Sigmoid colon (tissue), 7 donors: ENCODE measurements around the gene ALB. TPM values are rescaled to one million over a fixed set of nuclear protein-coding genes. Genes with fewer than 3 reads are reported as not detected.

Experiments
- DNase-seq: peaks from one replicate; pipeline ENCODE4 v3.0.0-alpha.2; 2019
- H3K27ac ChIP-seq, 4 donors: fragments of 200-600 bp; sonication (generic); one replicate each; pipeline ENCODE4 v1.5.1; 2016 to 2019; ENCODE audit warnings: mild to moderate bottlenecking in 1 of 4
- H3K27me3 ChIP-seq, 3 donors: fragments of 200-600 bp; sonication (generic); one replicate each; pipeline ENCODE4 v1.5.1; 2019; ENCODE audit warnings: mild to moderate bottlenecking in 1 of 3
- H3K36me3 ChIP-seq, 4 donors: fragments of 200-600 bp; sonication (generic); one replicate each; pipeline ENCODE4 v1.5.1; 2016 to 2019
- H3K4me1 ChIP-seq, 4 donors: fragments of 200-600 bp; sonication (generic); one replicate each; pipeline ENCODE4 v1.5.1; 2017 to 2019
- H3K4me3 ChIP-seq, 4 donors: fragments of 200-600 bp; sonication (generic); one replicate each; pipeline ENCODE4 v1.5.1; 2017 to 2019; ENCODE audit warnings: mild to moderate bottlenecking in 2 of 4, moderate library complexity in 1 of 4
- H3K9me3 ChIP-seq, 4 donors: fragments of 200-600 bp in 3 of 4; sonication (generic) in 3 of 4; one replicate each; pipeline versions ENCODE4 v1.5.1 to v1.6.1; 2013 to 2019
- CTCF ChIP-seq, 4 experiments: fragments of 450-650 bp in 3 of 4; fragments of 200-600 bp in 1 of 4; IDR thresholded peaks; one replicate each; pipeline ENCODE4 v1.5.1; 2016 to 2019; ENCODE audit warnings: antibody characterized with exemption in 4 of 4, mild to moderate bottlenecking in 3 of 4, moderate library complexity in 2 of 4
- EP300 ChIP-seq, 4 donors: sonication (generic); formaldehyde crosslinking; IDR thresholded peaks; one replicate each; pipeline ENCODE4 v1.6.1; 2017; ENCODE audit warnings: antibody characterized with exemption in 4 of 4
- POLR2A ChIP-seq, 2 donors: fragments of 450-650 bp; IDR thresholded peaks; one replicate each; pipeline ENCODE4 v1.6.1; 2016; ENCODE audit warnings: antibody characterized with exemption in 2 of 2, mild to moderate bottlenecking in 2 of 2, moderate library complexity in 2 of 2
- POLR2AphosphoS5 ChIP-seq, 4 donors: sonication (generic); formaldehyde crosslinking; IDR thresholded peaks; one replicate each; pipeline ENCODE4 v1.6.1; 2017; ENCODE audit warnings: antibody characterized with exemption in 4 of 4
- WGBS, 2 donors: extraction: QIAGEN DNeasy Blood & Tissue Kit; methylation state at CpG; one replicate each; pipeline ENCODE4 v1.1.7; 2013; 5-methylcytosine and 5-hydroxymethylcytosine counted together
- intact Hi-C: fragments of 100-400 bp; cut with DNase I; formaldehyde crosslinking; loops from one replicate; pipeline ENCODE4 v1.15.1; 2023
- polyA plus RNA-seq, 3 donors: library from polyadenylated mRNA; stranded (reverse); fragments of 200-250 nt; gene quantifications; one replicate each; pipeline ENCODE4 v1.2.3, GENCODE V29; 2013
- total RNA-seq, 4 donors: library from RNA; depleted of rRNA; stranded (reverse); fragments of >200 nt; gene quantifications; one replicate each; pipeline ENCODE4 v1.1.0, GENCODE V29; 2016
- donor health status: healthy with polysubstance abuse.
- donor health status: Bipolar disorder and iron deficiency.
- donor health status: healthy.

The ALB gene
- total and polyA plus RNA-seq, 7 donors: 0.96 TPM; not detected in 6

GRCh38 chr4:73410916-73411730 lies 7.0 kb downstream of the ALB start:
- no peak for TF ChIP-seq EP300 (IDR thresholded peaks at IDR 0.05)
- TF ChIP-seq POLR2A (IDR thresholded peaks at IDR 0.05): no peak
- TF ChIP-seq CTCF (IDR thresholded peaks at IDR 0.05): no peak
- no peak for TF ChIP-seq POLR2AphosphoS5 (IDR thresholded peaks at IDR 0.05)
- Histone ChIP-seq H3K27ac (no peak overlapping the region), H3K4me3 (no peak overlapping the region), H3K9me3 (no peaks in the 10 kb centered on the region), H3K27me3 (no peaks in the 10 kb centered on the region), H3K4me1 (no peaks in the 10 kb centered on the region), H3K36me3 (no peaks in the 10 kb centered on the region)
- no peak for DNase-seq
- WGBS, 2 donors: 85 to 90% methylated on average over 3 of the region's 3 CpGs
- intact Hi-C loops: no loop called here

- no peaks in the 10 kb centered on the region for H3K27me3 ChIP-seq
Measured at GRCh38 chr4:73411731-73412414, 7.8 kb downstream of the ALB start.

GRCh38 chr4:73413294-73413755 lies 9.2 kb downstream of the ALB start:
- no peak for DNase-seq
- H3K4me3 ChIP-seq: no peak overlapping the region
- no peaks in the 10 kb centered on the region for H3K36me3 ChIP-seq
- no peak for TF ChIP-seq EP300 (IDR thresholded peaks at IDR 0.05)
- TF ChIP-seq POLR2AphosphoS5 (IDR thresholded peaks at IDR 0.05): no peak
- no peak for TF ChIP-seq CTCF (IDR thresholded peaks at IDR 0.05)
- H3K27ac ChIP-seq: no peak overlapping the region
- intact Hi-C loops: no loop called here
- no peaks in the 10 kb centered on the region for H3K4me1 ChIP-seq
- no peaks in the 10 kb centered on the region for H3K27me3 ChIP-seq
- WGBS, 2 donors: 87 to 90% methylated on average over 4 of the region's 4 CpGs
- H3K9me3 ChIP-seq: no peaks in the 10 kb centered on the region

More at GRCh38 chr4:73411731-73412414, 7.8 kb downstream of the ALB start:
- Histone ChIP-seq H3K4me1 (no peaks in the 10 kb centered on the region), H3K9me3 (no peaks in the 10 kb centered on the region), H3K27ac (no peak overlapping the region), H3K4me3 (no peak overlapping the region), H3K36me3 (no peaks in the 10 kb centered on the region)
- WGBS, 2 donors: 88 to 96% methylated on average over 8 of the region's 8 CpGs
- no peak for DNase-seq
- intact Hi-C loops: no loop called here
- TF ChIP-seq POLR2A (IDR thresholded peaks at IDR 0.05) (no peak), EP300 (IDR thresholded peaks at IDR 0.05) (no peak), CTCF (IDR thresholded peaks at IDR 0.05) (no peak), POLR2AphosphoS5 (IDR thresholded peaks at IDR 0.05) (no peak)

- H3K36me3 ChIP-seq: no peaks in the 10 kb centered on the region
- no peaks in the 10 kb centered on the region for H3K4me1 ChIP-seq
- no peak overlapping the region for H3K4me3 ChIP-seq
- TF ChIP-seq POLR2A (IDR thresholded peaks at IDR 0.05): no peak
- TF ChIP-seq CTCF (IDR thresholded peaks at IDR 0.05): no peak
- TF ChIP-seq EP300 (IDR thresholded peaks at IDR 0.05): no peak
- no peak for TF ChIP-seq POLR2AphosphoS5 (IDR thresholded peaks at IDR 0.05)
- H3K27ac ChIP-seq: no peak overlapping the region
- no peaks in the 10 kb centered on the region for H3K9me3 ChIP-seq
- intact Hi-C loops: no loop called here
- 82 to 86% methylated on average over 2 of the region's 2 CpGs for WGBS, 2 donors
- DNase-seq: no peak
- H3K27me3 ChIP-seq: no peaks in the 10 kb centered on the region
Measured at GRCh38 chr4:73414936-73415271, 10.8 kb downstream of the ALB start.
